Ovary (tissue), 9 donors: ENCODE data around the gene RTP5. TPM values are rescaled to one million over a fixed set of nuclear protein-coding genes. Genes with fewer than 3 reads are reported as not detected.
A peak's percentile ranks its signal among the peaks of the same experiment; 100 is the strongest.

Experiments
- DNase-seq, 5 donors: peaks; one replicate each; pipeline ENCODE4 v3.0.0-alpha.2; 2019 to 2020
- H3K27ac ChIP-seq, 2 donors: fragments of 200-600 bp; one replicate each; pipeline versions ENCODE4 v1.5.1 to v1.8.0; 2019 to 2022
- H3K27me3 ChIP-seq: fragments of 200-600 bp; one replicate; pipeline ENCODE4 v1.8.0; 2022
- H3K36me3 ChIP-seq: fragments of 200-600 bp; sonication (generic); one replicate; pipeline ENCODE4 v1.5.1; 2019
- H3K4me1 ChIP-seq: one replicate; pipeline ENCODE4 v1.8.1; 2013; ENCODE audit warnings: mild to moderate bottlenecking, moderate library complexity; ENCODE audit not compliant: insufficient read depth
- H3K4me3 ChIP-seq: fragments of 200-600 bp; sonication (generic); one replicate; pipeline ENCODE4 v1.5.1; 2017
- H3K9me3 ChIP-seq, 2 donors: fragments of 200-600 bp in 1 of 2; sonication (generic) in 1 of 2; one replicate each; pipeline versions ENCODE4 v1.5.1 to v1.8.1; 2013 to 2019; ENCODE audit warnings: mild to moderate bottlenecking in 1 of 2, moderate library complexity in 1 of 2
- EP300 ChIP-seq: sonication (generic); formaldehyde crosslinking; IDR thresholded peaks from one replicate; pipeline ENCODE4 v1.6.1; 2017; ENCODE audit warnings: antibody characterized with exemption
- POLR2A ChIP-seq: fragments of 450-650 bp; IDR thresholded peaks from one replicate; pipeline ENCODE4 v1.6.1; 2017; ENCODE audit warnings: antibody characterized with exemption, mild to moderate bottlenecking, moderate library complexity
- WGBS, 3 donors: extraction: QIAGEN DNeasy Blood & Tissue Kit in 1 of 3; methylation state at CpG; one replicate each; pipeline versions ENCODE4 v1.1.5 to v1.1.7; 2013 to 2017; 5-methylcytosine and 5-hydroxymethylcytosine counted together
- intact Hi-C, 4 donors: fragments of 100-400 bp; cut with DNase I; formaldehyde crosslinking; loops; one replicate each; pipeline versions ENCODE4 v1.11.0 to v1.15.1; 2022 to 2023
- polyA plus RNA-seq, 2 donors: library from polyadenylated mRNA; stranded (reverse); fragments of 200-250 nt in 1 of 2; fragments of 350-450 nt in 1 of 2; fragmentation: Illumina TruSeq in 1 of 2; extraction: RNeasy Lipid Tissue Mini Kit (QIAGEN cat#74804) in 1 of 2; gene quantifications; one replicate each; pipeline ENCODE4 v1.2.3, GENCODE V29; 2013 to 2014
- total RNA-seq, 7 donors: library from RNA; depleted of rRNA in 2 of 7; stranded (reverse); fragments of >200 nt in 2 of 7; fragmentation: NEBNext Ultra II Directional in 3 of 7; extraction: Animal tissue kit (Norgen Biotek cat#: 25700) in 3 of 7; gene quantifications; one replicate each; pipeline versions ENCODE4 v1.1.0 to v1.2.4, GENCODE V29; 2016 to 2023
- TF ChIP-seq, protein P1 (sequence below), 3 donors: fragments of 450-650 bp in 2 of 3; fragments of 200-600 bp in 1 of 3; IDR thresholded peaks; one replicate each; pipeline versions ENCODE4 v1.5.1 to v1.8.0; 2016 to 2022; ENCODE audit warnings: antibody characterized with exemption in 3 of 3, mild to moderate bottlenecking in 1 of 3
- donor health status: DM: no; HTN: no; CAD: no; lungs with moderate emphysema.
- donor health status: DM: no; HTN: no; CAD: no.
- donor health status: Bipolar disorder and iron deficiency.
- donor health status: DM: yes; HTN: yes; CAD: no.
- donor health status: DM: no; HTN: no; CAD: no.
- donor health status: DM: yes; HTN: yes; CAD: no.

RTP5 gene
- total and polyA plus RNA-seq, 9 donors, result 0.10 TPM; not detected in 8

DNA sequence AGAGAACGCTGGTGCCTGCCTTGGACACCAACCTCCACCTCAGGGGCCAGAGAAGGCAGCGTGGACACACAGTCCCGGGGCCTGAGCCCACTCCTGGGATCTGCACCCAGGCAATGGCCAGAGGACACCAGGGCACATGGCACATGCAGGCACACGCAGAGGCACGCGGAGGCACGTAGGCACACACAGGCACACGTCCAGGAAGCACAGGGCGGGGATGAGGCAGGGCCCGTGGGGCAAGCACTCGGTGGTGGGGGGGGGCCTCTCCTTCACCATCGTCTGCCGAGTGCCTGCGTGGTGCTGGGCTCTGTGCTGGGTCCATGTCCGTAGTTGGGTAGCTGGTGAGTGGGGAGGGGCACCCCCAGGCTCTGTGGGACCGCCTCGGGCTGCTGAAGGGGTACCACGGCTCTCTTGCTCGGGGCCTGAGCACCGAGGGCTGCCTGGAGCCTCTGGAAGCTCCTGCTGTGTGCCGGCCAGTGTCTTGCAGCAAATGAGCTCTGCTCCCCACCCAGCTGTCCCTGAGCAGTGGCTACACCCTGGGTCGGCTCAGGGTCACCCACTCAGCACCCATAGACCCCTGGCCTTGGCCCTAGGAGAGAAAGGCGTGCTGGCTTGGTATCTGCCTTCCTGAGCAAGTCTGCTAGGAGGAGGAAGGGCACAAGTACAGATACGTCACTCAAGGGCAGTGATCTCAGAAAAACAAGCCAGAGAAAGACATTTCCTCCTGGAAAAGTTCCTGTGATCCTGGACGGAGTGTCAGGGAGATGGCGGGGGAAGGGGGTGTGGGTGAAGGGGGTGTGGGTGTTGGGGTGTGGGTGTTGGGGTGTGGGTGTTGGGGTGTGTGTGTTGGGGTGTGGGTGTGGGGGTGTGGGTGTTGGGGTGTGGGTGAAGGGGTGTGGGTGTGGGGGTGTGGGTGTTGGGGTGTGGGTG is 26.4 kb downstream of the RTP5 start:
- no peaks in the 10 kb centered on the region for H3K9me3 ChIP-seq
- H3K4me3 ChIP-seq, result no peak overlapping the region
- WGBS, 3 donors, result 58 to 69% (median 63%) methylated on average over 20 to 26 of the region's 26 CpGs
- peak overlapping the region in 1 of 2 donors; percentile 74 for H3K27ac ChIP-seq
- H3K4me1 ChIP-seq, result peaks cover 39% of the 10 kb centered on the region
- TF ChIP-seq, protein P1, sequence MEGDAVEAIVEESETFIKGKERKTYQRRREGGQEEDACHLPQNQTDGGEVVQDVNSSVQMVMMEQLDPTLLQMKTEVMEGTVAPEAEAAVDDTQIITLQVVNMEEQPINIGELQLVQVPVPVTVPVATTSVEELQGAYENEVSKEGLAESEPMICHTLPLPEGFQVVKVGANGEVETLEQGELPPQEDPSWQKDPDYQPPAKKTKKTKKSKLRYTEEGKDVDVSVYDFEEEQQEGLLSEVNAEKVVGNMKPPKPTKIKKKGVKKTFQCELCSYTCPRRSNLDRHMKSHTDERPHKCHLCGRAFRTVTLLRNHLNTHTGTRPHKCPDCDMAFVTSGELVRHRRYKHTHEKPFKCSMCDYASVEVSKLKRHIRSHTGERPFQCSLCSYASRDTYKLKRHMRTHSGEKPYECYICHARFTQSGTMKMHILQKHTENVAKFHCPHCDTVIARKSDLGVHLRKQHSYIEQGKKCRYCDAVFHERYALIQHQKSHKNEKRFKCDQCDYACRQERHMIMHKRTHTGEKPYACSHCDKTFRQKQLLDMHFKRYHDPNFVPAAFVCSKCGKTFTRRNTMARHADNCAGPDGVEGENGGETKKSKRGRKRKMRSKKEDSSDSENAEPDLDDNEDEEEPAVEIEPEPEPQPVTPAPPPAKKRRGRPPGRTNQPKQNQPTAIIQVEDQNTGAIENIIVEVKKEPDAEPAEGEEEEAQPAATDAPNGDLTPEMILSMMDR (IDR thresholded peaks at IDR 0.05), result no peak
- TF ChIP-seq POLR2A (no peak), EP300 (no peak)
- H3K36me3 ChIP-seq, result no peaks in the 10 kb centered on the region
- DNase-seq, result peak; percentile 68 to 75 (median 71)
- intact Hi-C loops, result no loop called here
- H3K27me3 ChIP-seq, result no peaks in the 10 kb centered on the region

DNA sequence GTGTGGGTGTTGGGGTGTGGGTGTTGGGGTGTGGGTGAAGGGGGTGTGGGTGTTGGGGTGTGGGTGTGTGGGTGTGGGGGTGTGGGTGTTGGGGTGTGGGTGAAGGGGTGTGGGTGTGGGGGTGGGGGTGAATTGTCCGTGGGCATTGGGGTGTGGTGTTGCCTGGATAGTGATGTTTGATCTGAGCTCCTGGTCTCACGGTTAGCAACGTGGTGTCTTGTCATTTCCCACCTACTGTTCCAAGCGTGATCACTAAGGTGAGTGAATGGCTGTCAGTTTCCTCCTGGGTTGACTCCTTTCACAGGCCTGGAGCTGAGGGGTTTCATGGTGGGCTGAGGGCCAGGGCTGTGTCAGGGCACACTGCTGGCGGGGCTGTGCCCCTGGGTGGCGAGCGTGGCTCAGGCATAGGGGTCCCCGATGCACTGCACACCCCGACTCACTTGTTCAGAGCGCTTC is 27.2 kb downstream of the RTP5 start:
- peak in 4 of 5 donors; percentile 16 to 36 (median 28) for DNase-seq
- Histone ChIP-seq H3K9me3 (no peaks in the 10 kb centered on the region), H3K27ac (no peak overlapping the region), H3K27me3 (no peaks in the 10 kb centered on the region), H3K4me1 (peaks cover 41% of the 10 kb centered on the region), H3K4me3 (no peak overlapping the region), H3K36me3 (no peaks in the 10 kb centered on the region)
- intact Hi-C loops, result no loop called here
- WGBS, 3 donors, result 85 to 89% (median 87%) methylated on average over 10 of the region's 10 CpGs
- TF ChIP-seq EP300 (no peak), POLR2A (no peak)

DNA sequence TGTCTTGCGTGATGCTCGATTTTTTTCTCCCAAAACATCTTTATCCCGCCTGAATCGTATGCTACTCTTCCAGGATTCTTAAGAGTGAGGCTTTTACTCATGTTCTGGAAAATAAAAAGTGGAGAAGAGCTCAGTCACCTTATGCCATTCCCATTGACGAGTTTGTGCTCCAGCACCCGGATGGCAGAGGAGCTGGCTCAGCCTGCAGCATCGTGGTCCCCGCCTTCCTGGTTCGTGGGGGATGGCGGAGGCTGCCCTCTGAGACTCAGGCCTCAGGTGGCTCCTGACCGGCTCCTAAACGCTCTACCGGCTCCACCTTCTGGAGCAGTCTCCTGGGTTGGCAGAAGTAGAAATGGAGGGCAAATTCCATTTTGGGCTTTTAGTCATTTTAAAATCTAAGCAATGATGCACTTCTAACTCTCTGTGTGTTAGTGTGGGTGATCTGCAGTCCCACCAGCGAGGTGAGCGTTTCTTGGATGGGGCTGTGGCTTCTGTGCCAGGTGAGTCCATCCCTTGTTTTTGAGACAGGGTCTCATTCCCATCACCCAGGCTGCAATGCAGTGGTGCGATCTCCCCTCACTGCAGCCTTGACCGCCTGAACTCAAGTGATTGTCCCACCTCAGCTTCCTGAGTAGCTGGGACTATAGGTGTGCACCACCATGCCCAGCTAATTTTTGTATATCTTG is 27.8 kb downstream of the RTP5 start:
- Histone ChIP-seq H3K27me3 (no peaks in the 10 kb centered on the region), H3K4me1 (peaks cover 38% of the 10 kb centered on the region), H3K4me3 (no peak overlapping the region), H3K36me3 (no peaks in the 10 kb centered on the region), H3K9me3 (no peaks in the 10 kb centered on the region), H3K27ac (peak overlapping the region in 1 of 2 donors; percentile 16)
- intact Hi-C loops, result no loop called here
- no peak for TF ChIP-seq EP300
- TF ChIP-seq, protein P1 (IDR thresholded peaks at IDR 0.05), result no peak
- TF ChIP-seq POLR2A, result no peak
- WGBS, 3 donors, result 87 to 90% (median 88%) methylated on average over 17 of the region's 17 CpGs
- DNase-seq, result peak in 4 of 5 donors; percentile 18 to 39 (median 22)

DNA sequence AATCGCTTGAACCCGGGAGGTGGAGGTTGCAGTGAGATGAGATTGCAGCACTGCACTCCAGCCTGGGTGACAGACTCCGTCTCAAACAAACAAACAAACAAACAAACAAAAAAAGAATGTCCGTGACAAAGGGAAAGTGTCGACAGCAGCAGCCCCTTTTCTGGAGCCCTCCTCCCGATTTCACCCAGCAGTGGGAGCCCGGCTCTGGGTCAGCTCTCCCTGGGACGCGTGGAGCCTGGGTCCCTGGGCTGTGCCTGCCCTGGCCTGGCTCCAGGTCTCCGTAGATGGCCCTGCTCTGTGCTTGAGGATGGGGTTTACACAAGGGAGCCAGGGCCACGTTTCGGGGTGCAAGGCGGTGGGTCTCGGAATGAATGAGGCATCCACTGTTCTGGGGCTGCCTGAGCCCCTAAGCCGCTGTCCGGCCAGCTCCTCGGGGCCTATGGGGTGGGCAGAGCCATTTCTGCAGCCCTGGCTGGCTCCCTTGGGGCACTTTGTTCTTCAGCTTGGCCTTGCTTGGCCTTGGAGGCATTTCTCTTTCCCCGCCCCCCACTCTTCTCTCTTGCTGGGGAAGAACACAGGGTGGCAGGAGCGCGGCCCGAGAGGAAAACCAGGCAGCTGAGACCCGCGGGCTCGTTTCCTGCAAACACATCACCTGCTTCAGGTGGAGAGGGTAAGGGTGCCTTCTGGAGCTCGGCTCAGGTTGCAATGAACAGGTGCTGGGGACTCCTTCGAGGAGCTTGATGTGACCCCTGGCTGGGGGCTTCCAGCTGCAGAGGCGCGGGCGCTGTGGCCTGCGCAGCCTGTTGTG is 29.1 kb downstream of the RTP5 start:
- WGBS, 3 donors, result 47 to 69% (median 54%) methylated on average over 30 of the region's 30 CpGs
- intact Hi-C loops, result no loop called here
- TF ChIP-seq, protein P1 (IDR thresholded peaks at IDR 0.05), result no peak
- no peak for TF ChIP-seq EP300
- no peak for TF ChIP-seq POLR2A
- DNase-seq, result peak; percentile 62 to 83 (median 72)
- H3K27me3 ChIP-seq, result no peaks in the 10 kb centered on the region
- H3K4me3 ChIP-seq, result no peak overlapping the region
- no peaks in the 10 kb centered on the region for H3K9me3 ChIP-seq
- H3K36me3 ChIP-seq, result no peaks in the 10 kb centered on the region
- peak overlapping the region in 1 of 2 donors; percentile 72 for H3K27ac ChIP-seq
- H3K4me1 ChIP-seq, result peaks cover 35% of the 10 kb centered on the region
